Measurements from ENCODE around the gene CLCNKB.
"Not testable (repeated sequence)": the region's sequence is repeated elsewhere in the genome, so short reads cannot be mapped to it uniquely, and the experiment has no call there.

DNA sequence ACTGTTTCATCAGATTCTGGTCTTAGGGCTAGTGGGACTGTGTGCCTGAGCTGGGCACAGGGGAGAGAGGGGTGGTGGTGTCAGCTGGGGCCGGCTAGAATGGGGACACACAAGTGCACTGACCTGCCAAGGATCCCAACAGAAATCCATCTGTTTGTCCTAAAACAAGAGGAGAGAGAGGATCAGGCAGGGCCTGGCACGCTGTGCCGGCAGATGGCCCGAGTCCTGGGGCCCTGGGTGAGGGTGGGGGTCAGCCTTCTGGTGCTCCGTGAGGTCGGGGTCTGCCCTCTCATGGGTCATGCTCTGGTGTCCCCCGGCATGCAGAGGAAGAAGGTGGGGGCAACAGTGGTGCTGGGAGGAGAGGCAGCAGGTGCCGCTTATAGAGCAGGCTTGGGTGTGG, 3.7 kb upstream of the CLCNKB start:
- not testable (repeated sequence) for TF ChIP-seq POLR2A (IDR thresholded peaks at IDR 0.05)
- TF ChIP-seq, protein P1, sequence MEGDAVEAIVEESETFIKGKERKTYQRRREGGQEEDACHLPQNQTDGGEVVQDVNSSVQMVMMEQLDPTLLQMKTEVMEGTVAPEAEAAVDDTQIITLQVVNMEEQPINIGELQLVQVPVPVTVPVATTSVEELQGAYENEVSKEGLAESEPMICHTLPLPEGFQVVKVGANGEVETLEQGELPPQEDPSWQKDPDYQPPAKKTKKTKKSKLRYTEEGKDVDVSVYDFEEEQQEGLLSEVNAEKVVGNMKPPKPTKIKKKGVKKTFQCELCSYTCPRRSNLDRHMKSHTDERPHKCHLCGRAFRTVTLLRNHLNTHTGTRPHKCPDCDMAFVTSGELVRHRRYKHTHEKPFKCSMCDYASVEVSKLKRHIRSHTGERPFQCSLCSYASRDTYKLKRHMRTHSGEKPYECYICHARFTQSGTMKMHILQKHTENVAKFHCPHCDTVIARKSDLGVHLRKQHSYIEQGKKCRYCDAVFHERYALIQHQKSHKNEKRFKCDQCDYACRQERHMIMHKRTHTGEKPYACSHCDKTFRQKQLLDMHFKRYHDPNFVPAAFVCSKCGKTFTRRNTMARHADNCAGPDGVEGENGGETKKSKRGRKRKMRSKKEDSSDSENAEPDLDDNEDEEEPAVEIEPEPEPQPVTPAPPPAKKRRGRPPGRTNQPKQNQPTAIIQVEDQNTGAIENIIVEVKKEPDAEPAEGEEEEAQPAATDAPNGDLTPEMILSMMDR (IDR thresholded peaks at IDR 0.05): not testable (repeated sequence)
